Activated T-helper 1 cell treated with anti-CD3 and anti-CD28 coated beads, Interleukin-2, amount 50 U/mL, for 16 hours (primary cell): ENCODE results near the gene MECP2.

Source experiments
- DNase-seq, 2 donors: peaks; one replicate each; pipeline ENCODE4 v3.0.0-alpha.2; 2020; ENCODE audit warnings: low read depth in 1 of 2, low spot score in 1 of 2

Gene MECP2

GRCh38 chrX:154019061-154019621 lies 78.4 kb downstream of the MECP2 start:
- DNase-seq: no peak

- DNase-seq: no peak
Measured at GRCh38 chrX:154018518-154019060, 78.9 kb downstream of the MECP2 start.

GRCh38 chrX:154017766-154018517 lies 79.6 kb downstream of the MECP2 start:
- no peak for DNase-seq

- no peak for DNase-seq
Measured at GRCh38 chrX:154016366-154017076, 81.0 kb downstream of the MECP2 start.

GRCh38 chrX:154015581-154016264 lies 81.8 kb downstream of the MECP2 start:
- no peak for DNase-seq

GRCh38 chrX:154014429-154015380 lies 82.8 kb downstream of the MECP2 start:
- DNase-seq: no peak

GRCh38 chrX:154013614-154014360 lies 83.7 kb downstream of the MECP2 start:
- peak in 1 of 2 donors; percentile 34 for DNase-seq

- no peak for DNase-seq
Measured at GRCh38 chrX:154013001-154013421, 84.5 kb downstream of the MECP2 start.

GRCh38 chrX:154012336-154012991 lies 85.1 kb downstream of the MECP2 start:
- no peak for DNase-seq

GRCh38 chrX:154011376-154012335 lies 85.9 kb downstream of the MECP2 start:
- no peak for DNase-seq

- no peak for DNase-seq
Measured at GRCh38 chrX:154010330-154011087, 87.0 kb downstream of the MECP2 start.

GRCh38 chrX:154008521-154008920 lies 89.0 kb downstream of the MECP2 start:
- DNase-seq: no peak

- DNase-seq: no peak
Measured at GRCh38 chrX:154006947-154007346, 90.6 kb downstream of the MECP2 start.

- DNase-seq: no peak
Measured at GRCh38 chrX:154004315-154004714, 93.2 kb downstream of the MECP2 start.

GRCh38 chrX:154002215-154002719 lies 95.2 kb downstream of the MECP2 start:
- no peak for DNase-seq

- no peak for DNase-seq
Measured at GRCh38 chrX:154000051-154000450, 97.5 kb downstream of the MECP2 start.
